Activated CD8-positive, alpha-beta T cell treated with anti-CD3 and anti-CD28 coated beads, Interleukin-2, amount 10 ng/mL, durations not matched to agents 7 days and 5 days (primary cell): ENCODE results near the gene PLEKHA1. TPM values are rescaled to one million over a fixed set of nuclear protein-coding genes. Genes with fewer than 3 reads are reported as not detected.

Experiments
- ATAC-seq: fragments of 150-1000 bp; cut with Tn5 transposase; one replicate; pipeline ENCODE4 v1.10.0; 2021; ENCODE audit warnings: moderate library complexity
- CTCF ChIA-PET: fragments of 350-600 bp; sonication (Branson Sonifier 250); formaldehyde crosslinking; loops from one replicate; lab custom pipeline; 2021; ENCODE audit warnings: antibody characterized with exemption; lab: Charles Lee
- POLR2A ChIA-PET: fragments of 350-600 bp; sonication (Branson Sonifier 250); formaldehyde crosslinking; loops from one replicate; lab custom pipeline; 2021; ENCODE audit warnings: antibody characterized with exemption; lab: Charles Lee
- DNase-seq: peaks from one replicate; pipeline ENCODE4 v3.0.0-alpha.2; 2020
- H3K27ac Mint-ChIP-seq: one replicate; pipeline ENCODE4 v1.8.0; 2021; ENCODE audit warnings: mild to moderate bottlenecking, mixed read lengths
- H3K27me3 Mint-ChIP-seq: one replicate; pipeline ENCODE4 v1.8.0; 2021; ENCODE audit warnings: low read depth, mixed read lengths
- H3K36me3 Mint-ChIP-seq: one replicate; pipeline ENCODE4 v1.8.0; 2021; ENCODE audit warnings: low read depth, mixed read lengths
- H3K4me1 Mint-ChIP-seq: one replicate; pipeline ENCODE4 v1.8.0; 2021; ENCODE audit warnings: low read depth, mixed read lengths
- H3K4me3 Mint-ChIP-seq: one replicate; pipeline ENCODE4 v1.8.0; 2021; ENCODE audit warnings: mild to moderate bottlenecking, mixed read lengths
- H3K9me3 Mint-ChIP-seq: one replicate; pipeline ENCODE4 v1.8.0; 2022; ENCODE audit warnings: mixed read lengths; ENCODE audit not compliant: insufficient read depth
- total RNA-seq, 2 experiments: library from RNA; stranded (reverse); gene quantifications; one replicate each; pipeline ENCODE4 v1.2.3, GENCODE V29; 2021

The PLEKHA1 gene
- total RNA-seq, result 10 to 100 TPM in 1 of 2 experiments, 1 to 10 TPM in 1; 9.6 to 11.7 TPM

- peaks cover 28% of the 10 kb centered on the region for H3K4me1 Mint-ChIP-seq
- ATAC-seq, result peak; percentile 96
- POLR2A ChIA-PET, result no interaction called here
- peaks cover 21% of the 10 kb centered on the region for H3K27me3 Mint-ChIP-seq
- peak within 1 kb of the TSS; percentile 89 for H3K27ac Mint-ChIP-seq
- CTCF ChIA-PET, result interaction anchor here (0.8 to 4.1 kb wide), 8 partner anchors 13 to 75 kb away, joined by 3 to 26 read pairs (median 4); no protein-coding TSS in a partner anchor
- DNase-seq, result peak; percentile 93
- no peaks in the 10 kb centered on the region for H3K9me3 Mint-ChIP-seq
- peaks cover 10% of the 10 kb centered on the region for H3K36me3 Mint-ChIP-seq
- H3K4me3 Mint-ChIP-seq, result peak within 1 kb of the TSS; percentile 91
Measured at GRCh38 chr10:122374237-122374858, at the start of gene PLEKHA1. Gene PLEKHA1, plus strand, starts transcription at chr10:122374708. Its CDS starts 18,493 bp downstream, at chr10:122393201.

DNA sequence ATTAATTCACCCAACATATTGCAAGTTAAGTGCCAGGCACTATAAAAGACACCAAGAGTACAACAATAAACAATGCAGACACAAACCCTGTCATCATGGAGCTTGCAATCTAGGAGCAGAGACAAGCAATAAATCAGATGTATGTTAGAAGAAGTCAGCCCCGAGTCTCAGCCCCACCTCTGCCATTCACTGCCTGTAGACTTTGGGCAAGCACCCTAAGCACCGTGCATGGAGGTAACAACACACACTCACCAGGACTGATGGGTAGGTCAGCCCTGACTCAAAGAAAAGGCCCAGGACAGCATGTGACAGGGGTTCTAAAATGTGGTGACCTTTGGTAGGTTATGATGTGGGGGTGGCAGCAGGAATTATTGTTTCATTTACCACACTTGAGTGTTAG lies 49.3 kb upstream of the PLEKHA1 start:
- ATAC-seq (no peak), DNase-seq (no peak)
- no peak overlapping the region for H3K27ac Mint-ChIP-seq
- H3K9me3 Mint-ChIP-seq, result no peaks in the 10 kb centered on the region
- H3K4me3 Mint-ChIP-seq, result no peak overlapping the region
- no peaks in the 10 kb centered on the region for H3K4me1 Mint-ChIP-seq
- H3K36me3 Mint-ChIP-seq, result no peaks in the 10 kb centered on the region
- CTCF ChIA-PET, result interaction anchor here (1.0 kb wide), 1 partner anchor 57 kb away, joined by 3 read pairs; no protein-coding TSS in a partner anchor
- peaks cover 27% of the 10 kb centered on the region for H3K27me3 Mint-ChIP-seq
- POLR2A ChIA-PET, result no interaction called here

- Mint-ChIP-seq H3K4me3 (no peak overlapping the region), H3K36me3 (no peaks in the 10 kb centered on the region), H3K4me1 (no peaks in the 10 kb centered on the region), H3K27ac (no peak overlapping the region), H3K9me3 (no peaks in the 10 kb centered on the region), H3K27me3 (peaks cover 22% of the 10 kb centered on the region)
- no peak for ATAC-seq
- ChIA-PET CTCF (no interaction called here), POLR2A (no interaction called here)
- DNase-seq, result no peak
Measured at GRCh38 chr10:122326385-122326784, 48.1 kb upstream of the PLEKHA1 start.

- no peak overlapping the region for H3K4me3 Mint-ChIP-seq
- H3K4me1 Mint-ChIP-seq, result no peaks in the 10 kb centered on the region
- ChIA-PET CTCF (interaction anchor here (1.1 kb wide), 1 partner anchor 28 kb away, joined by 3 read pairs; no protein-coding TSS in a partner anchor), POLR2A (no interaction called here)
- H3K27me3 Mint-ChIP-seq, result peaks cover 23% of the 10 kb centered on the region
- H3K36me3 Mint-ChIP-seq, result no peaks in the 10 kb centered on the region
- no peaks in the 10 kb centered on the region for H3K9me3 Mint-ChIP-seq
- H3K27ac Mint-ChIP-seq, result no peak overlapping the region
- DNase-seq (no peak), ATAC-seq (no peak)
Measured at GRCh38 chr10:122326806-122327205, 47.7 kb upstream of the PLEKHA1 start.

- CTCF ChIA-PET, result interaction anchor here (1.1 kb wide), 1 partner anchor 29 kb away, joined by 3 read pairs; no protein-coding TSS in a partner anchor
- Mint-ChIP-seq H3K27me3 (peaks cover 23% of the 10 kb centered on the region), H3K36me3 (no peaks in the 10 kb centered on the region), H3K4me1 (no peaks in the 10 kb centered on the region), H3K4me3 (no peak overlapping the region), H3K27ac (no peak overlapping the region), H3K9me3 (no peaks in the 10 kb centered on the region)
- POLR2A ChIA-PET, result no interaction called here
- ATAC-seq (no peak), DNase-seq (no peak)
Measured at GRCh38 chr10:122327237-122328206, 47.0 kb upstream of the PLEKHA1 start.

DNA sequence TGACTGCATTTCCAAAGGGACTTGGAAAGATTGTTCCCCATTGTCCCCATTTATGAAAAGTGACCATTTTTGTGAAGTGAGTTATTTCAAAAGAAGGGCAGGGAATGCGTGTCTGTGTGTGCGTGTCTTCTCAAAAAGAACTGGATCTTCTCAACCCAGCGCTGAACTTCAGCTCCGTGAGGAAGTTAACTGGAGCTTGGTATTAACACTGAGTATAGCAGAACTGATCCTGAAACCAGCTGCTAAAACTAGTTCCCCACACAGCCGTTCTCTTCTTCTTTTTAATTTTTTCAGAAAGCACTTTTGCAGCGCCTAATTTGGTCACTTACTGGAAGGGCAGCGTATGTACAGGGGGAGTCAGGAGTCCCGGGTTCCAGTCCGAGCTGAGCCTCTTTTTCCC lies 45.8 kb upstream of the PLEKHA1 start:
- Mint-ChIP-seq H3K4me3 (no peak overlapping the region), H3K27me3 (peaks cover 20% of the 10 kb centered on the region), H3K9me3 (no peaks in the 10 kb centered on the region), H3K4me1 (peaks cover 2% of the 10 kb centered on the region), H3K27ac (no peak overlapping the region), H3K36me3 (no peaks in the 10 kb centered on the region)
- ATAC-seq (no peak), DNase-seq (no peak)
- ChIA-PET POLR2A (no interaction called here), CTCF (no interaction called here)

DNA sequence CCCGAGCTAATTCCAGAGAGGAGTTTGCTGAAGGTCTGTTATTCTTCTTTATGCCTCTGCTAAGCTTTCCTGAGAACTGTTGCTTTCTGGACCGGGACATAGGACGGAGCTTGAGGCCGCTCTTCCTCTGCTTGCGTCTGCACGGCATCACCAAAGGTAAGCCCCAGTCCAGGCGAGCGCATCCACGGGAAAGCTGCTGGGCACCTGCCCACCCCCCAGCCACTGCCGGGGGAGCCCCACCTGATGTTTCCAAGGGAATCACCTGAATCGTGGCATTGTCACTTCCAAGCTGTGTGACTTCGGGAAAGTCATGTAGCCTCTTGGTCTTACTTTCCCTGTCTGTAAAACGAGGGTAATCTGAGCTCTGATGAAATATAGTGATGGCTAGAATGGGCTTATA lies 45.1 kb upstream of the PLEKHA1 start:
- H3K4me1 Mint-ChIP-seq, result peaks cover 2% of the 10 kb centered on the region
- no peak overlapping the region for H3K27ac Mint-ChIP-seq
- H3K27me3 Mint-ChIP-seq, result peaks cover 20% of the 10 kb centered on the region
- H3K9me3 Mint-ChIP-seq, result no peaks in the 10 kb centered on the region
- POLR2A ChIA-PET, result no interaction called here
- CTCF ChIA-PET, result no interaction called here
- DNase-seq, result no peak
- no peak for ATAC-seq
- no peaks in the 10 kb centered on the region for H3K36me3 Mint-ChIP-seq
- no peak overlapping the region for H3K4me3 Mint-ChIP-seq

DNA sequence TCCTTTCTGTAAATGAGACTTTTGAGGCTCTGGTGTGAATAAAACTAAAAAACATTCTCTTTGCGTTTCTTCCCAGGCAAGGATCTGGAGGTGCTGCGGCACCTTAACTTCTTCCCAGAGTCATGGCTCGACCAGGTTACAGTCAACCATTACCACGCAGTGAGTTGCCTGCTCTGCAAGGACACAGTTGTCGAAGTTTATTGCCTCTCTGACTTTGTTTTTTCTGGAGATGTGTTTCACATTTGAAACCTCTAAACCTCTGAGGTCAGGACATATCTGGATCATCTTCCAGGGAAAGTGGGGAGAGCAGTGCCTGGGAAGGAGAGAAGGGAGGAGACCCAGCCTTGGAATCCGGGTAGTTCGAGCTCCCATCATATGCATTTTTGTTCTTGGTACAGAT lies 43.4 kb upstream of the PLEKHA1 start:
- Mint-ChIP-seq H3K36me3 (no peaks in the 10 kb centered on the region), H3K27me3 (peaks cover 17% of the 10 kb centered on the region), H3K4me1 (peaks cover 2% of the 10 kb centered on the region), H3K27ac (no peak overlapping the region), H3K9me3 (no peaks in the 10 kb centered on the region), H3K4me3 (no peak overlapping the region)
- POLR2A ChIA-PET, result no interaction called here
- CTCF ChIA-PET, result interaction anchor here (0.6 kb wide), 1 partner anchor 73 kb away, joined by 3 read pairs; no protein-coding TSS in a partner anchor
- no peak for DNase-seq
- ATAC-seq, result no peak

GRCh38 chr10:122331615-122332446 lies 42.7 kb upstream of the PLEKHA1 start:
- H3K27me3 Mint-ChIP-seq, result peaks cover 17% of the 10 kb centered on the region
- H3K4me1 Mint-ChIP-seq, result peaks cover 2% of the 10 kb centered on the region
- POLR2A ChIA-PET, result no interaction called here
- no peaks in the 10 kb centered on the region for H3K36me3 Mint-ChIP-seq
- CTCF ChIA-PET, result no interaction called here
- DNase-seq (no peak), ATAC-seq (no peak)
- no peaks in the 10 kb centered on the region for H3K9me3 Mint-ChIP-seq
- no peak overlapping the region for H3K27ac Mint-ChIP-seq
- H3K4me3 Mint-ChIP-seq, result no peak overlapping the region

- POLR2A ChIA-PET, result no interaction called here
- no peaks in the 10 kb centered on the region for H3K36me3 Mint-ChIP-seq
- H3K4me1 Mint-ChIP-seq, result peaks cover 2% of the 10 kb centered on the region
- CTCF ChIA-PET, result no interaction called here
- H3K9me3 Mint-ChIP-seq, result no peaks in the 10 kb centered on the region
- H3K4me3 Mint-ChIP-seq, result no peak overlapping the region
- DNase-seq (no peak), ATAC-seq (no peak)
- no peak overlapping the region for H3K27ac Mint-ChIP-seq
- peaks cover 17% of the 10 kb centered on the region for H3K27me3 Mint-ChIP-seq
Measured at GRCh38 chr10:122333037-122333436, 41.5 kb upstream of the PLEKHA1 start.

DNA sequence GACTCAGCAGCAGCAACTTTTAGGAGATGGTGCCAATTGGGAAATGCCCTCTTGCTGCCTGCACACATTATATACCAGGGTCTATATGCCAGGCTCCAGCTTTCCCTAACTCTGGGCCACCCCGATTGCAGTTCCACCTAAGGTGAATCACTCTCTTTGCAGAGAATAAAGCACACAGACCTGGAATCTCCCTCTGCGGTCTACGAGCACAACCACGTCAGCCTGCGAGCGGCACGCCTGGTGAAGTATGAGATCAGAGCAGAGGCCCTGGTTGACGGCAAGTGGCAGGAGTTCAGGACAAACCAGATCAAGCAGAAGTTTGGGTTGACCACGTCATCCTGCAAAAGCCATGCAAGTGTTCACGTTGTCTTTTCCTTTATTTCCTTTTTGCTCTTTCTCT lies 38.2 kb upstream of the PLEKHA1 start:
- ChIA-PET CTCF (no interaction called here), POLR2A (no interaction called here)
- Mint-ChIP-seq H3K4me3 (no peak overlapping the region), H3K36me3 (no peaks in the 10 kb centered on the region), H3K4me1 (peaks cover 2% of the 10 kb centered on the region), H3K27me3 (peaks cover 12% of the 10 kb centered on the region), H3K27ac (no peak overlapping the region), H3K9me3 (no peaks in the 10 kb centered on the region)
- DNase-seq (no peak), ATAC-seq (no peak)
